ENCODE measurements around the gene TGFBR3. TPM values are rescaled to one million over a fixed set of nuclear protein-coding genes. Genes with fewer than 3 reads are reported as not detected.
A peak's percentile ranks its signal among the peaks of the same experiment; 100 is the strongest.

TGFBR3 gene
- total RNA-seq = 36.3 TPM
- long read RNA-seq, full-length matches to known transcripts = 5 of 15 reads
- long read RNA-seq, partial matches to known transcripts = 7 of 15 reads
- long read RNA-seq, other reads (novel, unspliced or antisense) = 3 of 15 reads

- DNase-seq (ENCODE audit: missing footprints) (peak; percentile 94), ATAC-seq (peak; percentile 97)
- intact Hi-C loops (cut with DNase I) = loop anchor here (1.0 to 10.0 kb wide), 7 partner anchors 35 to 374 kb away; no protein-coding TSS in a partner anchor
Observed at GRCh38 chr1:91885716-91886506, at the start of gene TGFBR3. TSS of gene TGFBR3 (minus strand) at chr1:91886151. CDS start at chr1:91861531, 24,620 bp downstream.

GRCh38 chr1:91929250-91929649 lies 43.3 kb upstream of the TGFBR3 start:
- ATAC-seq (peak; percentile 63), DNase-seq (ENCODE audit: missing footprints) (no peak)
- intact Hi-C loops (cut with DNase I) = loop anchor here (5.0 kb wide), 3 partner anchors 42 to 647 kb away; partner anchors contain the start of gene TGFBR3

GRCh38 chr1:91928026-91928425 lies 42.1 kb upstream of the TGFBR3 start:
- DNase-seq (ENCODE audit: missing footprints) (no peak), ATAC-seq (no peak)
- intact Hi-C loops (cut with DNase I) = loop anchor here (5.0 kb wide), 3 partner anchors 41 to 646 kb away; partner anchors contain the start of gene TGFBR3

GRCh38 chr1:91925644-91926435 lies 39.9 kb upstream of the TGFBR3 start:
- no peak for ATAC-seq
- DNase-seq (ENCODE audit: missing footprints) = no peak
- intact Hi-C loops (cut with DNase I) = loop anchor here (5.0 kb wide), 3 partner anchors 39 to 644 kb away; partner anchors contain the start of gene TGFBR3

GRCh38 chr1:91924146-91924545 lies 38.2 kb upstream of the TGFBR3 start:
- intact Hi-C loops (cut with DNase I) = no loop called here
- no peak for ATAC-seq
- DNase-seq (ENCODE audit: missing footprints) = no peak

- ATAC-seq = no peak
- intact Hi-C loops (cut with DNase I) = no loop called here
- no peak for DNase-seq (ENCODE audit: missing footprints)
Observed at GRCh38 chr1:91919962-91920361, 34.0 kb upstream of the TGFBR3 start.

- DNase-seq (ENCODE audit: missing footprints) = no peak
- intact Hi-C loops (cut with DNase I) = no loop called here
- ATAC-seq = no peak
Observed at GRCh38 chr1:91916811-91917460, 31.0 kb upstream of the TGFBR3 start.

GRCh38 chr1:91916046-91916445 lies 30.1 kb upstream of the TGFBR3 start:
- intact Hi-C loops (cut with DNase I) = no loop called here
- ATAC-seq = no peak

GRCh38 chr1:91913018-91913417 lies 27.1 kb upstream of the TGFBR3 start:
- intact Hi-C loops (cut with DNase I) = no loop called here

More at GRCh38 chr1:91916046-91916445, 30.1 kb upstream of the TGFBR3 start:
- no peak for DNase-seq (ENCODE audit: missing footprints)

GRCh38 chr1:91912266-91912665 lies 26.3 kb upstream of the TGFBR3 start:
- ATAC-seq (no peak), DNase-seq (ENCODE audit: missing footprints) (no peak)
- intact Hi-C loops (cut with DNase I) = no loop called here

More at GRCh38 chr1:91913018-91913417, 27.1 kb upstream of the TGFBR3 start:
- ATAC-seq = no peak
- DNase-seq (ENCODE audit: missing footprints) = no peak

- DNase-seq (ENCODE audit: missing footprints) (no peak), ATAC-seq (no peak)
- intact Hi-C loops (cut with DNase I) = no loop called here
Observed at GRCh38 chr1:91901231-91901630, 15.3 kb upstream of the TGFBR3 start.

GRCh38 chr1:91900562-91900961 lies 14.6 kb upstream of the TGFBR3 start:
- no peak for ATAC-seq
- intact Hi-C loops (cut with DNase I) = no loop called here
- no peak for DNase-seq (ENCODE audit: missing footprints)

GRCh38 chr1:91897016-91897415 lies 11.1 kb upstream of the TGFBR3 start:
- DNase-seq (ENCODE audit: missing footprints) (no peak), ATAC-seq (no peak)
- intact Hi-C loops (cut with DNase I) = no loop called here

GRCh38 chr1:91895832-91896556 lies 10.0 kb upstream of the TGFBR3 start:
- intact Hi-C loops (cut with DNase I) = no loop called here
- no peak for DNase-seq (ENCODE audit: missing footprints)

GRCh38 chr1:91894036-91894761 lies 8.2 kb upstream of the TGFBR3 start:
- DNase-seq (ENCODE audit: missing footprints) (no peak), ATAC-seq (no peak)
- intact Hi-C loops (cut with DNase I) = no loop called here

More at GRCh38 chr1:91895832-91896556, 10.0 kb upstream of the TGFBR3 start:
- ATAC-seq = no peak

- intact Hi-C loops (cut with DNase I) = no loop called here
- peak; percentile 37 for ATAC-seq
- DNase-seq (ENCODE audit: missing footprints) = no peak
Observed at GRCh38 chr1:91891969-91892368, 6.0 kb upstream of the TGFBR3 start.

GRCh38 chr1:91891454-91891853 lies 5.5 kb upstream of the TGFBR3 start:
- intact Hi-C loops (cut with DNase I) = no loop called here
- ATAC-seq = peak; percentile 70
- no peak for DNase-seq (ENCODE audit: missing footprints)
